Measurements from ENCODE around the gene MRPL54.

Gene MRPL54

DNA sequence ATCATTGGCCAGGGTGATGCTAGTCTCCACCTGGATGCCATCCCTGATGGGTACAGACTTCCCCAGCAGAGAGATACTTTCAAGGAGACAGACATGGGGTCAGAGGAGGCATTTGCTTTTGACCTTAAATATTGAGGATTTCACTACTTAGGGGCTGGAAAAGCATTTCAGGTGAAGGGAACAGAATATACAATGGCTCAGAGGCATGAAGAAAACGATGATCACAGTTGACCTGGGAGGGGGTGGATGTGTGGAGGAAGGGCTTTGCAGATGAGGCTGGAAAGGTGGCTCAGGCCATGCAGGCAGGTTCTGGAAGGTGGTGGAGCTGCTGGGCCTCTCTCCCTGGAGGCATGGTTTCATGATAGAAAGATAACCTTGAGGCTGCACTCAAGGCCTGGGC lies 19.8 kb downstream of the MRPL54 start:
- TF ChIP-seq, protein P1, sequence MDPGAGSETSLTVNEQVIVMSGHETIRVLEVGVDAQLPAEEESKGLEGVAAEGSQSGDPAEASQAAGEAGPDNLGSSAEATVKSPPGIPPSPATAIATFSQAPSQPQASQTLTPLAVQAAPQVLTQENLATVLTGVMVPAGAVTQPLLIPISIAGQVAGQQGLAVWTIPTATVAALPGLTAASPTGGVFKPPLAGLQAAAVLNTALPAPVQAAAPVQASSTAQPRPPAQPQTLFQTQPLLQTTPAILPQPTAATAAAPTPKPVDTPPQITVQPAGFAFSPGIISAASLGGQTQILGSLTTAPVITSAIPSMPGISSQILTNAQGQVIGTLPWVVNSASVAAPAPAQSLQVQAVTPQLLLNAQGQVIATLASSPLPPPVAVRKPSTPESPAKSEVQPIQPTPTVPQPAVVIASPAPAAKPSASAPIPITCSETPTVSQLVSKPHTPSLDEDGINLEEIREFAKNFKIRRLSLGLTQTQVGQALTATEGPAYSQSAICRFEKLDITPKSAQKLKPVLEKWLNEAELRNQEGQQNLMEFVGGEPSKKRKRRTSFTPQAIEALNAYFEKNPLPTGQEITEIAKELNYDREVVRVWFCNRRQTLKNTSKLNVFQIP (CRISPR knock-in tag; IDR thresholded peaks at IDR 0.05; ENCODE audit: borderline replicate concordance, low read depth) = no peak
- no peak for TF ChIP-seq RARB (CRISPR knock-in tag; IDR thresholded peaks at IDR 0.05)
- no peak for TF ChIP-seq ZFP3 (CRISPR knock-in tag; IDR thresholded peaks at IDR 0.05)
- no peak for TF ChIP-seq ZNF70 (CRISPR knock-in tag; IDR thresholded peaks at IDR 0.05)
- no peak for TF ChIP-seq ESRRG (CRISPR knock-in tag; IDR thresholded peaks at IDR 0.05)
- TF ChIP-seq ZNF565 (CRISPR knock-in tag; conservative IDR thresholded peaks at IDR 0.05; ENCODE audit: low read depth) = no peak
- TF ChIP-seq, protein P2, sequence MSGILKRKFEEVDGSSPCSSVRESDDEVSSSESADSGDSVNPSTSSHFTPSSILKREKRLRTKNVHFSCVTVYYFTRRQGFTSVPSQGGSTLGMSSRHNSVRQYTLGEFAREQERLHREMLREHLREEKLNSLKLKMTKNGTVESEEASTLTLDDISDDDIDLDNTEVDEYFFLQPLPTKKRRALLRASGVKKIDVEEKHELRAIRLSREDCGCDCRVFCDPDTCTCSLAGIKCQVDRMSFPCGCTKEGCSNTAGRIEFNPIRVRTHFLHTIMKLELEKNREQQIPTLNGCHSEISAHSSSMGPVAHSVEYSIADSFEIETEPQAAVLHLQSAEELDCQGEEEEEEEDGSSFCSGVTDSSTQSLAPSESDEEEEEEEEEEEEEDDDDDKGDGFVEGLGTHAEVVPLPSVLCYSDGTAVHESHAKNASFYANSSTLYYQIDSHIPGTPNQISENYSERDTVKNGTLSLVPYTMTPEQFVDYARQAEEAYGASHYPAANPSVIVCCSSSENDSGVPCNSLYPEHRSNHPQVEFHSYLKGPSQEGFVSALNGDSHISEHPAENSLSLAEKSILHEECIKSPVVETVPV (CRISPR knock-in tag; IDR thresholded peaks at IDR 0.05) = no peak
- TF ChIP-seq CSDC2 (CRISPR knock-in tag; IDR thresholded peaks at IDR 0.05) = no peak
- ATAC-seq = no peak

DNA sequence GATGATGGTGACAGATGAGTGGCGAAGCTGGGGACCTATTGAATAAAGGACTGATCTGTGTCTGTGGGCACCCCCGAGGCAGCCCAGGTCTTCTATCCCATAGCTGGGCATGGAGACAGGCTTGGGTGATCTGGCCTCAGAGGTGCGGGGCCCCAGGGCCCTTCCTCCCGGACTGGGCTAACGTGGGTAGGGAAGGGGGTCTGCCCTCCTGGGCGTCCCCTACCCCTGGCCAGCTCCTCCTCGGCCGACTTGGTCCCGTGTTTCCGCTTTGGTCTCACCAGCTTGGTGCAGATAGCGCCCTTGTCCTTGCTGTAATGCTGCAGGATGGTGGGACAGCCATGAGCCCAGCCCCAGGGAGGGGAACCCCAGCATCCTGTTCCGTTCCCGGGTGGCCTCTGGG lies 20.4 kb downstream of the MRPL54 start:
- ATAC-seq = no peak
- TF ChIP-seq TOX (CRISPR knock-in tag; IDR thresholded peaks at IDR 0.05; ENCODE audit: borderline replicate concordance) (no peak), BACH2 (CRISPR knock-in tag; IDR thresholded peaks at IDR 0.05; ENCODE audit: borderline replicate concordance) (no peak), ESRRG (CRISPR knock-in tag; IDR thresholded peaks at IDR 0.05) (no peak), CSDC2 (CRISPR knock-in tag; IDR thresholded peaks at IDR 0.05) (no peak), ZFP30 (CRISPR knock-in tag; IDR thresholded peaks at IDR 0.05) (no peak), ZNF8 (CRISPR knock-in tag; IDR thresholded peaks at IDR 0.05) (no peak), RARB (CRISPR knock-in tag; IDR thresholded peaks at IDR 0.05) (no peak), GLIS3 (CRISPR knock-in tag; IDR thresholded peaks at IDR 0.05) (no peak), ZC3H10 (CRISPR knock-in tag; IDR thresholded peaks at IDR 0.05) (no peak), PPARA (CRISPR knock-in tag; IDR thresholded peaks at IDR 0.05; ENCODE audit: borderline replicate concordance) (no peak), ZNF565 (CRISPR knock-in tag; conservative IDR thresholded peaks at IDR 0.05; ENCODE audit: low read depth) (no peak), OSR1 (CRISPR knock-in tag; IDR thresholded peaks at IDR 0.05) (no peak), SNAI2 (CRISPR knock-in tag; IDR thresholded peaks at IDR 0.05) (no peak)
- TF ChIP-seq, protein P3, sequence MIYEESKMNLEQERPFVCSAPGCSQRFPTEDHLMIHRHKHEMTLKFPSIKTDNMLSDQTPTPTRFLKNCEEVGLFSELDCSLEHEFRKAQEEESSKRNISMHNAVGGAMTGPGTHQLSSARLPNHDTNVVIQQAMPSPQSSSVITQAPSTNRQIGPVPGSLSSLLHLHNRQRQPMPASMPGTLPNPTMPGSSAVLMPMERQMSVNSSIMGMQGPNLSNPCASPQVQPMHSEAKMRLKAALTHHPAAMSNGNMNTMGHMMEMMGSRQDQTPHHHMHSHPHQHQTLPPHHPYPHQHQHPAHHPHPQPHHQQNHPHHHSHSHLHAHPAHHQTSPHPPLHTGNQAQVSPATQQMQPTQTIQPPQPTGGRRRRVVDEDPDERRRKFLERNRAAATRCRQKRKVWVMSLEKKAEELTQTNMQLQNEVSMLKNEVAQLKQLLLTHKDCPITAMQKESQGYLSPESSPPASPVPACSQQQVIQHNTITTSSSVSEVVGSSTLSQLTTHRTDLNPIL (CRISPR knock-in tag; IDR thresholded peaks at IDR 0.05; ENCODE audit: low read depth) = no peak
- TF ChIP-seq, protein P4, sequence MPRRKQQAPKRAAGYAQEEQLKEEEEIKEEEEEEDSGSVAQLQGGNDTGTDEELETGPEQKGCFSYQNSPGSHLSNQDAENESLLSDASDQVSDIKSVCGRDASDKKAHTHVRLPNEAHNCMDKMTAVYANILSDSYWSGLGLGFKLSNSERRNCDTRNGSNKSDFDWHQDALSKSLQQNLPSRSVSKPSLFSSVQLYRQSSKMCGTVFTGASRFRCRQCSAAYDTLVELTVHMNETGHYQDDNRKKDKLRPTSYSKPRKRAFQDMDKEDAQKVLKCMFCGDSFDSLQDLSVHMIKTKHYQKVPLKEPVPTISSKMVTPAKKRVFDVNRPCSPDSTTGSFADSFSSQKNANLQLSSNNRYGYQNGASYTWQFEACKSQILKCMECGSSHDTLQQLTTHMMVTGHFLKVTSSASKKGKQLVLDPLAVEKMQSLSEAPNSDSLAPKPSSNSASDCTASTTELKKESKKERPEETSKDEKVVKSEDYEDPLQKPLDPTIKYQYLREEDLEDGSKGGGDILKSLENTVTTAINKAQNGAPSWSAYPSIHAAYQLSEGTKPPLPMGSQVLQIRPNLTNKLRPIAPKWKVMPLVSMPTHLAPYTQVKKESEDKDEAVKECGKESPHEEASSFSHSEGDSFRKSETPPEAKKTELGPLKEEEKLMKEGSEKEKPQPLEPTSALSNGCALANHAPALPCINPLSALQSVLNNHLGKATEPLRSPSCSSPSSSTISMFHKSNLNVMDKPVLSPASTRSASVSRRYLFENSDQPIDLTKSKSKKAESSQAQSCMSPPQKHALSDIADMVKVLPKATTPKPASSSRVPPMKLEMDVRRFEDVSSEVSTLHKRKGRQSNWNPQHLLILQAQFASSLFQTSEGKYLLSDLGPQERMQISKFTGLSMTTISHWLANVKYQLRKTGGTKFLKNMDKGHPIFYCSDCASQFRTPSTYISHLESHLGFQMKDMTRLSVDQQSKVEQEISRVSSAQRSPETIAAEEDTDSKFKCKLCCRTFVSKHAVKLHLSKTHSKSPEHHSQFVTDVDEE (CRISPR knock-in tag; IDR thresholded peaks at IDR 0.05) = no peak
- TF ChIP-seq, protein P2 (CRISPR knock-in tag; IDR thresholded peaks at IDR 0.05) = no peak
- TF ChIP-seq, protein P1 (CRISPR knock-in tag; IDR thresholded peaks at IDR 0.05; ENCODE audit: borderline replicate concordance, low read depth) = no peak
- TF ChIP-seq, protein P5, sequence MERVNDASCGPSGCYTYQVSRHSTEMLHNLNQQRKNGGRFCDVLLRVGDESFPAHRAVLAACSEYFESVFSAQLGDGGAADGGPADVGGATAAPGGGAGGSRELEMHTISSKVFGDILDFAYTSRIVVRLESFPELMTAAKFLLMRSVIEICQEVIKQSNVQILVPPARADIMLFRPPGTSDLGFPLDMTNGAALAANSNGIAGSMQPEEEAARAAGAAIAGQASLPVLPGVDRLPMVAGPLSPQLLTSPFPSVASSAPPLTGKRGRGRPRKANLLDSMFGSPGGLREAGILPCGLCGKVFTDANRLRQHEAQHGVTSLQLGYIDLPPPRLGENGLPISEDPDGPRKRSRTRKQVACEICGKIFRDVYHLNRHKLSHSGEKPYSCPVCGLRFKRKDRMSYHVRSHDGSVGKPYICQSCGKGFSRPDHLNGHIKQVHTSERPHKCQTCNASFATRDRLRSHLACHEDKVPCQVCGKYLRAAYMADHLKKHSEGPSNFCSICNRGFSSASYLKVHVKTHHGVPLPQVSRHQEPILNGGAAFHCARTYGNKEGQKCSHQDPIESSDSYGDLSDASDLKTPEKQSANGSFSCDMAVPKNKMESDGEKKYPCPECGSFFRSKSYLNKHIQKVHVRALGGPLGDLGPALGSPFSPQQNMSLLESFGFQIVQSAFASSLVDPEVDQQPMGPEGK (CRISPR knock-in tag; IDR thresholded peaks at IDR 0.05; ENCODE audit: borderline replicate concordance) = no peak
